ENCODE data around the gene PERM1.
A peak's percentile ranks its signal among the peaks of the same experiment; 100 is the strongest.

PERM1 gene

DNA sequence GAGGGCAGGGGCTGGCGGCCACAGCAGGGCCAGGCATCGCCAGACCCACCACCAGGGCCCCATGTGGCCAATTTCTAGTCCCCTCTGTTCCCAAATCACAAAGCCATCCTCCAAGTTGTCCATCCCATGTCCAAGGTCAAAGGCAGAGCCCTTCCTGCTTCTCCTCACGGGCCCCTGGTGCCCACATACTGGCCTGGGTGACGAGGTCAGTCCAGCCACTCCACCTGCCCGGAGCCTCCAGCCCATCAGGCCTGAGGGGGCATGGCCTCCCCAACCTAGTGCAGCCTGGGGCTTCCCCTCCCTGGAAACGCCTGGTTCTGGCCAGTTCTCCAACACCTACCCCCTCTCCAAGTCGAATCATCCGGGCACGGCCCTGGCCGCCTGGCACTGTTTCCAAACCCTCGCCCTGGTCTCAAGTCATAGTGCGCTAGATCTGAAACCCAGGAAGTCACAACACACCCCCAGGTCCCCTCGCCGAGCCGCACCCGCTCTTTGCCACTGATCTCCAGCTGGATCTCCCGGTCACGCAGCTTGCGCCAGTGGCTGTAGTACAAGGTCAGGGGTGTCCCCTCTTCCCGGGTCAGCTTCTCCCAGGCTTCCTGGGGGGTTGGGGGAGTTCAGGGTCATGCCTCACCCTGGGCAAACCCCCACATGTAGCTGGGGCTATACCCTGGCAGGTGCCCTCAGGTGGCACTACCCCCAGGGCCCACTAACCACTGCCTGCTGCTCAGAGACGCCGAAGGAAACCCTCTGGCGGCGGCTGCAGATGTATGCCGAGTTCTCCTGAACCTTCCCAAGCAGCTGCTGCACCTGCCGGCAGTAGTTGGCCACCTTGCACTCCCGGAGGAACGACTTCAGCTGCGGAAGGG is 36.0 kb downstream of the PERM1 start:
- DNase-seq = no peak

DNA sequence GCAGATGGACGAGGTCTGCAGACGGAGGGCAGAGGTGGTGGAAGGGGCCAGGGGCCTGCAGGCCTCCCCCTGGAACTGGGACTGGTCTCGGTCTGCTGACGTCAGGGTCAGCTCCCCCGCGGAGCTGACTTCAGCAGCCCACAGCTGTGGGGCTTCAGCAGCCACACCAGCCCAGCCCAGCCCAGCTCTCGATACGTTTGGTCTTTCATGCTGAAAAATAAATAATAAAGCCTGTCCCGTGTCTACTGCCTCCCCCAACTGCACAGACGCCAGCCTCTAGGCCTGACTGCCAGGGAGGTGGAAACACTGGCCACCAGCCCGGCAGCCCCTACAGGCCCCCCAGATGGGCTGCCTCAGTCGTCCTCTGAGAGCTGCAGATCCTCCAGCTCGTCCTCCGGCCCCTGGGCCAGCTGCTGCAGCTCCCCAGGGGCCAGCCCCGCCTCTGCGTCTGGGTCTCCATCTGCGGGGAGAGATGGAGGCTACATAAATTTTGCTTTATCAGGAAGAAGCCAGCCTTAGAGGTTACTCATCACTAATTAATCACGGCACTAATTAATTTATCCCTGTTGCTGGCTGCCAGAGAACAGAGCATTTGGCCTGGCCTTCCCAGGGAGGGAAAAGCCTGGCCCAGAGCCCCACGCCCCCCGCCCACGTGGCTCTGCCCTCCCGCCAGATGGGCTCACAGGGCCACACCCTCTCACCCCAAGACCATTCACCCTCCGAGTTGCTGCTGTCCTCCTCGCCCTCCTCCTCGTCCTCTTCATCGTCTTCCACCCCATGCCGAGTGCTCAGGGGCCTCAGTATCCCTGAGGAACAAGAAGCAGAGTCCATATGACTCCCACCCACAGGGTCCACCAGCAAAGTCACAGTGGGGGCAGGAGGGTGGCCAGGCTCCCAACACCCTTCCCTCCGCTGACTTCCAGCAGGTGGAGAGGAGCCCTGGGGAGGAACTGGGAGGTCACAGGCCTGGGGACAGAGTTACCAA is 37.3 kb downstream of the PERM1 start:
- DNase-seq = no peak

DNA sequence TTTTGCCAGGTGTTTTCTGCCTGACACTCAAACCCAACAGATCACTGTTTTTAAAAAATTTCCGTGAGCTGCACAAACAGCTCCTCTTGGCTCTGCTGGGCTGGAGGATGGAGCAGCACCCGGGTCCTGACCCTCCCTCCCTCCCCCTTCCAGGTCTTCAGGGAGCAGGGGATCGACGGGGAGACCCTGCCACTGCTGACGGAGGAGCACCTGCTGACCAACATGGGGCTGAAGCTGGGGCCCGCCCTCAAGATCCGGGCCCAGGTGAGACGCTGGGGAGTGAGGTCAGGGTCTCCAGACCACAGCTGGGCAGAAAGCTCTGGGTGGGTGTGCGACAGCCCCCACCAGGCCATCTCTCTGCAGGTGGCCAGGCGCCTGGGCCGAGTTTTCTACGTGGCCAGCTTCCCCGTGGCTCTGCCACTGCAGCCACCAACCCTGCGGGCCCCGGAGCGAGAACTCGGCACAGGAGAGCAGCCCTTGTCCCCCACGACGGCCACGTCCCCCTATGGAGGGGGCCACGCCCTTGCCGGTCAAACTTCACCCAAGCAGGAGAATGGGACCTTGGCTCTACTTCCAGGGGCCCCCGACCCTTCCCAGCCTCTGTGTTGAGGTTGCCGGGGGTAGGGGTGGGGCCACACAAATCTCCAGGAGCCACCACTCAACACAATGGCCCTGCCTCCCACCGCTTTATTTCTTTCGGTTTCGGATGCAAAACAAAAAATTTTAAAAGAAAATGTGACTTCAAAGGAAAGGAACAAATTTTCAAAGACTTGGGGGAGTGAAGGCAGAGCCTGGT is 38.1 kb downstream of the PERM1 start:
- DNase-seq = no peak

DNA sequence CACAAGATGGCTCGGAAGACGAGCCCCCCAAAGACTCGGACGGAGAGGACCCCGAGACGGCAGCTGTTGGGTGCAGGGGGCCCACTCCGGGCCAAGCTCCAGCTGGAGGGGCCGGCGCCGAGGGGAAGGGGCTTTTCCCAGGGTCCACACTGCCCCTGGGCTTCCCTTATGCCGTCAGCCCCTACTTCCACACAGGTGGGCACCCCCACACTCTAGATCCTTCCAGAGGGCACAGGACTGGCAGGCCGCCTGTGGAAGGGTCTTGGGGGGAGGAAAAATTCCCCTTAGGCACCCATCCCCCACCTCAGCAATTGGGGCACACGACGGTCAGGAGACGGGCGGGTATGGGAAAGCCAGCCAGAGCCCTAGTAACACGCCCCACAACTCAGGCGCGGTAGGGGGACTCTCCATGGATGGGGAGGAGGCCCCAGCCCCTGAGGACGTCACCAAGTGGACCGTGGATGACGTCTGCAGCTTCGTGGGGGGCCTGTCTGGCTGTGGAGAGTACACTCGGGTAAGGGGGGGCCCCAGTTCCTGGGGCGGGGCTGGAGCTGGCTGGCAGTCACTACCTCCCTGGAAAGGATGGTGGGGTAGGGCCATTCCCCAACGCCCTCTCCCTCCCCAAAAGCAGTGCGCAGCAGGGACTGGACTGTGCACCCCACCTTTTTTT is 38.9 kb downstream of the PERM1 start:
- peak; percentile 34 for DNase-seq

DNA sequence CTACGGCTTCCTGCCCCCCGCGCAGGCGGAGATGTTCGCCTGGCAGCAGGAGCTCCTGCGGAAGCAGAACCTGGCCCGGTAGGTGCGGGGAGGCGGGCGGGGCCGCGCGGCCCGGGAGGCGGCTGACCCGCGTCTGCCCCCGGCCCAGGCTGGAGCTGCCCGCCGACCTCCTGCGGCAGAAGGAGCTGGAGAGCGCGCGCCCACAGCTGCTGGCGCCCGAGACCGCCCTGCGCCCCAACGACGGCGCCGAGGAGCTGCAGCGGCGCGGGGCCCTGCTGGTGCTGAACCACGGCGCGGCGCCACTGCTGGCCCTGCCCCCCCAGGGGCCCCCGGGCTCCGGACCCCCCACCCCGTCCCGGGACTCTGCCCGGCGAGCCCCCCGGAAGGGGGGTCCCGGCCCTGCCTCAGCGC is 39.5 kb downstream of the PERM1 start:
- DNase-seq = no peak

DNA sequence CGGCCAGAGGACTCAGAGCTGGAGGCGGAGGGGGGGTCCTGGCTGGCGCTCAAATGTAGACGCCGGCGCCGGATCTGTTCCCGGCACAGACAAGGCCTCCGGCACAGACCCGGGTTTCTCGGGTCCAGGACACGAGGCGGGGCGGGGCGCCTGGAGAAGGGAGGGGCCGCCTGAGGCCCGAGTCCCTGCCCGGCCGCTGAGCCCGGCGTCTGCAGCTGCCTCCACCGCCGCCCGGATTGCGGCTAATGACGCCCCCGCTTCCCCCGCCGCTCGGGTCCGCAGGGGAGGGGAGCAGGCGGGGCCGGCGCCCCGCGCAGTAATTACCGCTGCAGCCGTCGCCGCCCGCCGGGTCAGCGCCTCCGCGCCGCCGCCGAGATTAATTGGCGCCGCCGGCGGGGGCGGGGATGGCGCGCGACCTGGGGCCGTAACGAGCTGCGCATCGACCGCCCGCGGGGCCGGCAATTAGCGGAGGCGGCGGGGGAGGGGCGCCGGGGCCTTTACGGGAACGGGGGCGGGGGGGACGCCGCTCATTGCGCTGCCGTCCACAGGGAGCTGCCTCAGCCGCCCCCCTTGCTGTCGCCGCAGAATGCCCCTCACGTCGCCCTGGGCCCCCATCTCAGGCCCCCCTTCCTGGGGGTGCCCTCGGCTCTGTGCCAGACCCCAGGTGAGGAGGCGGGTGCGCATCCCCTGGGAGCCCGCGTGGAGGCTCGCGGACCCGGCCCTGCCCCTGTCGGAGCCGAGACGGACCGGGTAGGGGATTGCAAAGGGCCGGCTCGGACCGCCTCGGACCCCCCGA is 40.1 kb downstream of the PERM1 start:
- peak; percentile 57 for DNase-seq

DNA sequence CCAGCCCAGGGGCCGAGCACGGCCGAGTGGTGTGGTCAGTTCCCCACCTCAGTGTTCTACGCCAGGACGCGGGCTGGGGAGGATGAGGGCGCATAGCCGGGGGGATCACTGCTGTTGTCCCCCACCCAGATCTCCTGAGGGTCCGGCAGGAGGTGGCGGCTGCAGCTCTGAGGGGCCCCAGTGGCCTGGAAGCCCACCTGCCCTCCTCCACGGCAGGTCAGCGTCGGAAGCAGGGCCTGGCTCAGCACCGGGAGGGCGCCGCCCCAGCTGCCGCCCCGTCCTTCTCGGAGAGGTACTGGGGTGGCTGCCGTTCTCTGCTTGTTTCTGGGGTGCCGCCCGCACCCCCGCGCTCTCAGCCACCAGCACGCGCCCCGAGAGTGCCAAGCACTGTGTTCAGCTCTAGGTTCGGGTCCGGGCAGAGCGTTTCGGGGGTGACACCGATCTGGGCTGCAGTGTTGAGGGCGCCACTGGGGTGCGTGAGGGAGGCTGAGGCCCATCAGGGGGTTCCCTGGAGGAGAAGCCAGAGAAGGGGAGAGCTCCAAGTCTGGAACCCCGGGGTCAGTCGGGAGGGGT is 40.8 kb downstream of the PERM1 start:
- DNase-seq = no peak

DNA sequence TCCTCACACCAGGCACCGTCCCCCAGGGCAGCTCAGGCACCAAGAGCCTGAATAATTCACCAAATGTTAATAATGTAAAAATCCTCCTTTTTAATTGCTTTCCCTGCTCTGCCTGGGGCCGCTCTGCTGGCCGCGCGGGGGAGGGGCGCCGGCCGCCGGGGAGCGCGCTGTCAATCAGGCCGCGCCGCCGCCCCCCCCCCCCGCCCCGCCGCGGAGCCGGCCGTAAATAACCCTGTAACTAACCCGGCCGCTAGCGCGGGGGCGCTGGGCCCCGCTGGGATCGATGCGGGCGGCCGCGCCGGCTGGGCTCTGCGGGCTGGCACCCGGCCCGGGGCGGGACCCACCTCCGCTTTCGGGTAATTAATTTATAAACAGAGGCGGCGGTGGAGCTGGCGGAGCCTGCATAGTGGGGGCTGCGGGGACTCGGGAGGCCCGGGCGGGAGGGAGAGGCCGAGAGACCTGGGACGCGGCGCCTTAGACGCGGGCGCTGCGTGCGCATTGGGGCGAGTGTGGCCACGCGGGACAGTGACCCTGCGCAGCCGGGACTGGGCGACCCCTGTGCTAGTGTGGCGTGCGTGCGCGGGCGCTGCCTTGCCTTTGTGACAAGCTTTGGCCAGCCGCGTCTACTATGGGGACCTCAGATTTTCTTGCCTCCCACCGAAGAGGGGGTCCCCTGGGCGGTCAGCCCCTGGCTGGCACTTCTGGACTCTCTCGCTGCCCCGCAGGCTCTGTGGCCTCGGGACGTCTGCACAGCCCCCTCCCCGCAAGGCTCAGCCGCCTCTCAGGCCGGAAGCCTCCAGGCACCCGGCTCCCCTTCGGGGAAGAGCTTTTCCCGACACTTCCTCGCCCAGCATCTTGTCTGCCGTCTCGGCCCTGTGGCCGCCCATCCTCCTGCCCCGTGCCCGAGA is 41.5 kb downstream of the PERM1 start:
- DNase-seq = peak; percentile 36

DNA sequence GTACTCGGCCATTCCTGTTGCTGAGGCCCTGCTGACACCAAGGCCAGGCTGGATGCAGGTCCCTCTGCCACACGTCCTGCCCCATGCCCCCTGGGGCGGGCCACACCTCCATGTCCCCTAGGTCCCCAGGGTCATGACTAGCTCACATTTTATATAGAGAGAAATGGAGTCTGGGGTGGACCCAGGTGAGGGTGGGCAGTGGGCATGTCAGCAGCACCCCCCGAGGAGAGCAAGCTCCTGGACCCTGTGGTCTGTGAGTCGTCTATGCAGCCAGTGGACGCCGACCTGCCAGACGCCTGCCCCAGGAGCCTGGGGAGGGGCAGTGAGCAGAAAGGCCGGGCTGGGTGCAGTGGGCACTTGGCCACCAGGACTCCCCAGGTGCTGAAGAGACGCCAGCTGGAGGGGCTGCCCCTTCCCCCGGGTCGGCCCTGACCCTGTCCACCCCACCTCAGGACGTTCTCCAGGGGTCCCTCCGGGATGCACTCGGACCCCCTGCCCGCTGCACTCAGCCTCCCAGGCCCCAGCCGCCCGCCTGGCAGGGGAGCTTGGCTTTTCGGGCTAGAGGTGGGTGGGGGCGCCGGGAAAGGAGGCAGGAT is 42.3 kb downstream of the PERM1 start:
- DNase-seq = no peak

DNA sequence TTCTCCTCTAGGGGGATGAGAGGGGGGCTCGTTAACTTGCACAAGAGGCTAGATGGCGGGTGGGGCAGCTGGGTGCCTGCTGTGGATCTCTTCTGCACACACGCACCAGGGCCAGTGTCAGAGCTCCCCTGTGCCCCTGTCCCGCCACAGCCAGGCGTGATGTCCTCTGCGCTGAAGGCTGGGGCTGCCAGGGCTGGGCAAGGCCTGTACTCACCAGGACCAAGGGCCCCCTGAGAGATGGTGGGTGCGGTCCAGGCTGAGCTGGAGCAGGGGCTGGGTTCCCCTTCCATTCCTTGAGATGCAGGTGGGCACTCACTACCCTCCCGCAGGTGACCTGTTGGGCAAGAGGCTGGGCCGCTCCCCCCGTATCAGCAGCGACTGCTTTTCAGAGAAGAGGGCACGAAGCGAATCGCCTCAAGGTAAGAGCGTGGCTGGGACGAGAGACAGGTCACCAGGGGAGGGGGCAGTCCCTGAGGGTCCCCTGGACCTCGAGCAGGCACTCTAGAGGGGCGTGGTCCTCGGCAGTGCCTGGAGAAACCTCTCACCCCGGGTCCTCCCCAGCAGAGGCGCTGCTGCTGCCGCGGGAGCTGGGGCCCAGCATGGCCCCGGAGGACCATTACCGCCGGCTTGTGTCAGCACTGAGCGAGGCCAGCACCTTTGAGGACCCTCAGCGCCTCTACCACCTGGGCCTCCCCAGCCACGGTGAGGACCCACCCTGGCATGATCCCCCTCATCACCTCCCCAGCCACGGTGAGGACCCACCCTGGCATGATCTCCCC is 43.0 kb downstream of the PERM1 start:
- no peak for DNase-seq

DNA sequence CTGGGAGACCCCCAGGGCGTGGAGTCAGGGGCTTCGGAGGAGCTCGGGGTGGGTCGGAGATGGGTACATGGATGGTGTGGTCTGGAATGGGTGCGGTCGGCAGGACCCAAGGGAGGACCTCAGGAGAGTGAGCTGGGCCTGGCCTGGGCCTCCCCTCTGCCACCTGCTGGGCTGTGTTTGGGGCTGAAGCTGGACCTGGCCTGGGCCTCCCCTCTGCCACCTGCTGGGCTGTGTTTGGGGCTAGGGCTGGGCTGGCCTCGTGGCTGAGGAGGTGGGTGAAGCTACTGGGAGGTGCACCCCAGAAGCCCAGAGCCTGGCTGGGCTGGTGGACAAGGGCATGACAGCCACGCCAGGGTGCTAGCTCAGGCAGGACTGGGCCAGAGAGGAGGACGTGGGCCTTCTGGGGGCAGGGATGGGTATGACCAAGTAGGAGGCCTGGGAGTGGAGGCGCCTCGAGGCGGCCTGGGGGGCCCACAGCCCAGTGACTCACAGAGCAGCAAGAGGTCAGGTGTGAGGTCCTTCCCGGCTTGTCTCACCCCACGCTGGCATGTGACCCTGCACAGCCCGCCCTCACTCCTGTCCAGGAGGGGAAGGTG is 43.7 kb downstream of the PERM1 start:
- DNase-seq = no peak

DNA sequence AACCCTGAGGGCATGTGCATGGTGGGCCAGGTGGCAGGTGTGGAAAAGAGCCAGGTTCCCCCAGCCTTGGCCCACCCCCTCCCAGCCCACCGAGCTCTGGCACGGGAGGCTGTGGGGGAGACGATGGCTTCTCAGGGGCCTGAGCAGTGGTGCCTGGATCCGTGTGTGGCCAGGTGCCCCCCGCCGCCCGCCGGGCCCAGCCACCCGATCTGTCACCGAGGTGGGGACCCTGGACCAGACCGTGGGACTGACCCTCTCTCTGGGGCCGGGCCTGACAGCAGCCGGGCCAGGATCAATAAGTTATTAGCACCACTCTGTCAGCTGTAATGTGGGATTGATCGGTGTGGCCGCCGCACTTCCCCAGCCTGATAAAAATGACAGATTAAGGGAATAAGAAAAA is 44.4 kb downstream of the PERM1 start:
- DNase-seq = no peak

DNA sequence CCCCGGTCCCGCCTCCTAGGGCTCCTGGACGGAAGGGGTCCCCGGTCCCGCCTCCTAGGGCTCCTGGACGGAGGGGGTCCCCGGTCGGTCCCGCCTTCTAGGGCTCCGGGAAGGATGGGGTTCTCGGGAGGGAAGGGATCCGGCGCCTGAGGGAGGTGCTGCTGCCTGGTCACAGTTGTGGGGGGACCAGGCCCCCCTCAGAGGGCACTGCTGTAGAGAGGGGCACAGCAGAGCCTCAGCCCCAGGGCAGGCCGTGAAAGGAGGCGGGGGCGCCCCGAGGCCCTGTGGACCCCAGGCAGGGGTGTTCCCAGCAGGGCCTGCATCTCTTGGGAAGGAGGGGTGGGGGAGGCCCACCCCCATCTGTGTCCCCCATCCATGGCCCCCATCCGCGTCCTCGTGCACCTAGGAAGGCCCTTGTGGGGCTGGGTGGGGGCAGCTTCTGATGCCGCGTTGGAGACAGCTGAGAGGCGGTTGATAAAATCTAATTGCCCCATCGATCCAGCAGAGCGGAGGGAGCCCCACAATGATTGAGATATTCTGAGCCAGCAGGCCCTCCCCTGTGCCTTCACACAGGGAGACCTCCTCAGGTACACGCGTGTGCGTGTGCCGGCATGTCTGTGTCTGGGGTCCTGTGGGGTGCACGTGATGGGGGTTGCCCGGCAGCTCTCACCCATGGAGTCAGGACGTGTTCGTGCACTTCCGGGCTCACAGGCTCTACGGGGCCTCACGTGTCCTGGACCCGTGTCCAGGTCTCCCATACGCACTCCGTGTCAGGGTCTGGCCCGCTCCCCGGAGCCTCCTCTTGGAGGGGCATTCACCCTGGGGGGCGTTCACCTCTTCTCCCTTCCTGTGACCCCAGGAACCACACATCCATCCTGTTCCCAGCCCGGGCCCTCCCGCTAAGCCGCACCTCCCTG is 45.3 kb downstream of the PERM1 start:
- DNase-seq = no peak

DNA sequence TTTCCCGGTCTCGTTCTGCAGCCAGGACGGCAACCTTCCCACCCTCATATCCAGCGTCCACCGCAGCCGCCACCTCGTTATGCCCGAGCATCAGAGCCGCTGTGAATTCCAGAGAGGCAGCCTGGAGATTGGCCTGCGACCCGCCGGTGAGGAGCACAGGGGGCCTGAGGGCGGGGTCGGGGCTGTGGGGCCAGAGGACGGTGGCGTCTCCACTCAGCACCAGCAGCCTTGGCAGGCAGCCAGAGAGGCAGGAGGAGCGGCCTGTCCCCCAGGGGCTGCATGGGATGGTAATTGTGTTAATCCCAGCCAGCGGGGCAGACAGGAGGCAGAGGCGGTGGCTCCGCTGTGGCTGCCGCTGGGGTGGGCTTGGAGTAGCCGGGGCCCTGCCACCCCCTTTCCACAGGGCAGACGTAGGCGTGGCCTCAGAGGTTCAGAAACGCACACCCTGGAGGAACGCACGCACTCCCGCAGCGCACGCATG is 46.1 kb downstream of the PERM1 start:
- DNase-seq = peak; percentile 31

DNA sequence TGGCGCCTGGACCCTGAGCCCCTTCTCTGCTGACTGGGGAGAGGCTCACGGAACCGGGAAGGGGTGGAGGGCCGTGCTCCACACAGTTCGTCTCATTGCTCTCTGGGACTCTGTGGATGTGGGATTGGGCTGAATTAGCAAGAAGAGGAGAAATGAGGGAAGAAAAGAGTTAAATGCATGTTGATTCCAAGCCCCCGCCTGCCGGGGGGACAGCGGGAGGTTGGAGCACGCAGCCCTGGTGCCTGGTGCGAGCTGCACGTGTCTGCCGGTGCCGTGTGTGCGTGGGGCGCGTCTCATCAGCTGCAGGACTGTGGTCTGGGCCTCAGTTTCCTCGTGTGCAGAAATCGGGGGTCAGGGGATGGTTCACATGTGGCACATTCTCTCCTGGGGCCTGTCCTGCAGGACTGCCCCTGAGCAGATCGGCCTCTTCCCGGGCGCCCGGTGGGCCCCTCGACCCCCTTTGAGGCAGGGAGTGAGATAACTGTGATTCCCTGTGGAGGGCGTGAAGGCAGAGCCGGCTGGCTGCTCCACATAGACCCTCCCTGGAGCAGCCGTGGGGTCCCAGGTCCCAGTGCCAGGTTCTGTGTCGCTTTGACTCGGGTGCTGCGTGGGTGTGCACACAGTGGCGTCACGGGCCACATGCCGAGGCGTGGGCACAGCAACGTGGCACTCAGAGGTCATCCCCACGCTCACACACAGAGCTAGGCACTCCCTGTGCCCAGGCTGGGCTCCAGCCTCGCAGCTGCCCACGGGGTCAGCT is 46.7 kb downstream of the PERM1 start:
- DNase-seq = no peak

DNA sequence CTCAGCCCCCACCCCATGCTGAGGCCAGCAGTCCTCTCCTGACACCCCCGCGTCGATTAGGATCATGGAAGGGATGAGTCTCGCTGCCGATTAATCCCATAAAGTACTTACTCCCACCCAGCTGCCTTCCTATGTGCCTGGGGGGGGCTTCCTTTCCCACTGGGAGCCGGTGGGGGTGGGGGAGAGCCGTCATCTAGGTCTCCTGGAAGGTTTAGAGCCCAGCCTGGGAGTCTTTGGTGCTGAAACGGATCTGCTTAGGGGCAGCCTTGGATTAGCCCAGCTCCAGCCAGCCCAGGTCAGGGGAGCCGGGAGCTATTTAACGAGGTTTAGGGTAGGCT is 48.3 kb downstream of the PERM1 start:
- DNase-seq = no peak
